ENCODE results near the gene HMGB1.
"Not testable (repeated sequence)": the region's sequence is repeated elsewhere in the genome, so short reads cannot be mapped to it uniquely, and the experiment has no call there.

Gene HMGB1

DNA sequence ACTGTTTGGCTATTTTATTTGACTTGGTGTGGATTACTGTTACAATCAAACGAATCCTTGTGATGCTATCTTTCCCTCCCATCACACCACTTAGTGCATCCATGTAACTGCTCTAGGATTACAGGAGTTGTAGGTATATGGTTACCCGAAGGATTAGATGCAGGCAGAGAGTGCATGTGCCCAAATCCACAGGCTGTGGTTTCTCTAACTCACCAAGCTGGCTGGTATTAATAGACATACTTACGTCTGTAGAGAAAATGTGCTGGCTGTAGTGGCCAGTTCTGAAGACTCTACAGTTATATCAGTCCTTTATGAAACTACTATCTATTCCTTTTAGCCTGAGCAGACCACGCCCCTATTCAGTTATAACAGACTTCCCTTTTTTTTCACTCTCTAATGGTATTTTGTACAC is 1.1 kb upstream of the HMGB1 start:
- DNase-seq (ENCODE audit: low read depth) = peak; percentile 14
- no peak overlapping the region for H3K4me3 ChIP-seq (ENCODE audit: control insufficient read depth, low read depth, low read length)
- TF ChIP-seq, protein P1, sequence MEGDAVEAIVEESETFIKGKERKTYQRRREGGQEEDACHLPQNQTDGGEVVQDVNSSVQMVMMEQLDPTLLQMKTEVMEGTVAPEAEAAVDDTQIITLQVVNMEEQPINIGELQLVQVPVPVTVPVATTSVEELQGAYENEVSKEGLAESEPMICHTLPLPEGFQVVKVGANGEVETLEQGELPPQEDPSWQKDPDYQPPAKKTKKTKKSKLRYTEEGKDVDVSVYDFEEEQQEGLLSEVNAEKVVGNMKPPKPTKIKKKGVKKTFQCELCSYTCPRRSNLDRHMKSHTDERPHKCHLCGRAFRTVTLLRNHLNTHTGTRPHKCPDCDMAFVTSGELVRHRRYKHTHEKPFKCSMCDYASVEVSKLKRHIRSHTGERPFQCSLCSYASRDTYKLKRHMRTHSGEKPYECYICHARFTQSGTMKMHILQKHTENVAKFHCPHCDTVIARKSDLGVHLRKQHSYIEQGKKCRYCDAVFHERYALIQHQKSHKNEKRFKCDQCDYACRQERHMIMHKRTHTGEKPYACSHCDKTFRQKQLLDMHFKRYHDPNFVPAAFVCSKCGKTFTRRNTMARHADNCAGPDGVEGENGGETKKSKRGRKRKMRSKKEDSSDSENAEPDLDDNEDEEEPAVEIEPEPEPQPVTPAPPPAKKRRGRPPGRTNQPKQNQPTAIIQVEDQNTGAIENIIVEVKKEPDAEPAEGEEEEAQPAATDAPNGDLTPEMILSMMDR (conservative IDR thresholded peaks at IDR 0.05; ENCODE audit: control insufficient read depth, insufficient read depth, low read depth, low read length) = no peak

DNA sequence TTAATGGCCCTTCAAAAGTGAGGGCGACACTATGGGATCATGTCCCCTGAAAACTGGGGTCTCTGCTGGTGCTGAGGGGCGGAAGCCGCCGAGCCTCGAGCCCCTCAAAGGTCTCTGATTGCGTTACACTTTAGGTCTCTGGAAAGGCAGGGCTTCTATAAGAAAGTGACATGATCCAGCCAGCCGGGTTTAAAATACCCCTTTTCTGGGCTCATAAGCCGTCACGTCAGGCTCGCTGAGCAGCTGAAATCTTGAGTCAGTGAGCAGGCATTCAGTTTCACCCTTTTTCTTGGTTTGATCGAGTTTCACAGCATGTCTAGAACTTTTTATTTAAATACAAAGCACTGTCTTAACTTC is 600 bp upstream of the HMGB1 start:
- TF ChIP-seq, protein P1 (conservative IDR thresholded peaks at IDR 0.05; ENCODE audit: control insufficient read depth, insufficient read depth, low read depth, low read length) = no peak
- peak; percentile 41 for DNase-seq (ENCODE audit: low read depth)
- H3K4me3 ChIP-seq (ENCODE audit: control insufficient read depth, low read depth, low read length) = peak overlapping the region; percentile 51

DNA sequence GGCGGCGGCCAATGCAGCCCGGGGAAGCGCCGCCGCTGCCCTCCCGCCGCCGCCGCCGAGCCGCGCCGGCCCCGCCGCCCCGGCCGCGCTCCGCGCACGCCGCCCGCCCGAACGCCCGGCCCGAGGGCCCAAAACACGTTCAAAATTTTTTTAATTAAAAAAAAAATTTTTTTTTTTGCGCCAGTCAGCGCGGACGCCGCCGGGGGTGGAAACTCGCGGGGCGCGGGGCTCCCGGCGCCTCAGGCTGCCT is 468 bp downstream of the HMGB1 start:
- H3K4me3 ChIP-seq (ENCODE audit: control insufficient read depth, low read depth, low read length) = peak overlapping the region; percentile 55
- TF ChIP-seq, protein P1 (conservative IDR thresholded peaks at IDR 0.05; ENCODE audit: control insufficient read depth, insufficient read depth, low read depth, low read length) = no peak
- DNase-seq (ENCODE audit: low read depth) = no peak

DNA sequence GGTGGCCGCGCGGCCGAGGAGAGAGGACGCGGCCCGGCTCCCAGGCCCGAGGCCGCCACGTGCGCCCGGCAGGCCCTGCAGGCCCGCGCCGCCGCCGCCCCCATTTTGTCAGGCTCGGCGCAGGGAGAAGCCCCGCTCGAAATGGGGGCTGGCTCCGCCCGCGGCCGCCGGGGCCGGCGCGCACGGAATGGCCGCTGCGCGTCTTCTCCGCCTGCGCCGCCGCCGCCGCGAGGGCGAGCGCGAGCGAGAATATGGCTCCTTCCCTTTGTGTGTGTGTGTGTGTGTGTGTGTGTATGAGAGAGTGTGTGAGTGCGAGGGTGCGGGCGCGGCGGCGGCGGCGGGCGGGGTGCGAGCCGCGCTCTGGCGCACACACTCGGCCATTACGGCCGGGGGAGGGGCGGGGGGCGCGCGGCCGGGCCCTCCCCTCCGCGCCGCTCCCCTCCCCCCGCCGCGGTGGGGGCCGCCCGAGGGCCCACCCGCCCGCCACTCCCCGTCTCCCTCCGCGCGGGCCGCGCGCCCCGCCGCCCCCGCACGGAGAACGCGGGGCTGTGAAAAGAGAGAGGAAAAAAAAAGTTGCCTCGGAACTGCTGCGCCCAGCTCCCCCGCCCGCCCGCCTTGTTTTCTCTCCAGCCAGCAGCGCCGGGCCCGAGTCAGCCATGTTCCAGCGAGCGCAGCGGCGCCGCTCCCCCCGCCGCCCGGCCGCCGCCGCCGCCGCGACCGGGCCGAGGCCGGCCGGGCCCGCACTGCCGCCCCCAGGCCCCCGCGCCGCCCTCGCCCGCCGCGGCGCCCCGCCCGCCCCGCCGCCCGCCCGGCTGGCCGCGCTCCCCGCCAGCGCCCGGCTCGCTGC is 1.0 kb downstream of the HMGB1 start:
- peak; percentile 68 for DNase-seq (ENCODE audit: low read depth)
- TF ChIP-seq, protein P1 (conservative IDR thresholded peaks at IDR 0.05; ENCODE audit: control insufficient read depth, insufficient read depth, low read depth, low read length) = no peak
- peak overlapping the region; percentile 75 for H3K4me3 ChIP-seq (ENCODE audit: control insufficient read depth, low read depth, low read length)

DNA sequence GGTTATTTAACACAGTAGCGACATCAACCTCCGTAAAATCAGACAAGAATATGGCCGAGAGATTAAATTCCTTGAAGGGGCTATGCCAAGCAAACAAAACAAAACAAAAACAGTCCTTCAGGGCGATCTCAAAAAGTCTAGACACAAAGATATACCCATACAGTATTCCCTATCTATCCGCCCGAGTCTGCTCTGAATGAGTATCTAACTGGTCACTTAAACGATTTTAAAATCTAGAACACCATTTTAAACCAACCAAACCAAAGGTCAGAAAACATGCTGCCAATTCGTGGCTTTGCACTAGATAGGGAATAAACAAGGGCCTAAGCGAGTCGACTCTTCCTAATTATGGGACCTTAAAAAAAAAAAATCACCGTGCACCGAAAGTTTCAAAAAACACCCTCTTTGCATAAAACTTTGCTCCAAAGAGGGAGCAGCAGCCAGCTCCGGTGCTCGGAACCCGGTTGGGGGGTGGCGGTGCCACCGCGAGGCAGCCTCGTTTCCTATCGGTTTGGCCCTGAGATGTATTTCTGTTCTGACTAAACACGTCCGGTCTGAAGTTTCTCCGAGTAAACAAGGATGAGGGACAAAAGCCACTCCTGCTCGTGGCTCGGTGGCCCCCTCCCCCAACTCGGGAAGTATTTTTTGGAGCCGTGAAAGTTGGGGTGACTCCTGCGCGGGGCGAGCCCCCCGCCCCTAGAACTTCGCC is 1.8 kb downstream of the HMGB1 start:
- peak overlapping the region; percentile 75 for H3K4me3 ChIP-seq (ENCODE audit: control insufficient read depth, low read depth, low read length)
- peak; percentile 73 for DNase-seq (ENCODE audit: low read depth)
- TF ChIP-seq, protein P1 (conservative IDR thresholded peaks at IDR 0.05; ENCODE audit: control insufficient read depth, insufficient read depth, low read depth, low read length) = no peak

DNA sequence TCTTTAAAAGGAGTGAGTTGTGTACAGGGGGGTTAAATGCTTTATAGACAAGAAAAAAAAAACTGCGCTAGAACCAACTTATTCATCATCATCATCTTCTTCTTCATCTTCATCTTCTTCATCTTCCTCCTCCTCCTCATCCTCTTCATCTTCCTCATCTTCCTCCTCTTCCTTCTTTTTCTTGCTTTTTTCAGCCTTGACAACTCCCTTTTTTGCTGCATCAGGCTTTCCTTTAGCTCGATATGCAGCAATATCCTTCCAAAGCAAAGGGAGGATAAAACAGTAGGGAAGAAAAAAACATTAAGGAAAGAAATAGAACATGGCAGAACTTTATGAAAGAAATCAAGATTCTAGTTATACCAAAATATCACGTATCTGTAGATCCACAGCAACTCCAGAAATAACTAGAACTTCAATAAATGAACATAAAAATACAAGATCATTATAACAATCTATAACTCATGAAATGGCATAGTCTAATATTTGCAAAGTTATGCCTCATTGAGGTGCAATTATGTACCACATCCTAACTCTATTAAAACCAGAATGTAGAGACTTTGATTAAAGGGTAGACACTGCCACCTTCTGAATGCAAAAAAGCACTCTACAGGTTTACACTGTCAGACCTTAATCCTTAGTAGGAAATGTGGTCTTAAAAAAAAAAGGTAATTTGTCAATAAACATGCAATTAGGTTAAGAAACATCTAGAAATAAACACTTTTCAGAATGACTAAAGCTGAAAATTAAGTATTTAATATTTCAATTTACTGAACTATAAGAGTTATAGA is 4.3 kb downstream of the HMGB1 start:
- TF ChIP-seq, protein P1 (conservative IDR thresholded peaks at IDR 0.05; ENCODE audit: control insufficient read depth, insufficient read depth, low read depth, low read length) = peak; percentile 46
- peak; percentile 63 for DNase-seq (ENCODE audit: low read depth)
- not testable (repeated sequence) for H3K4me3 ChIP-seq (ENCODE audit: control insufficient read depth, low read depth, low read length)

Measured in fibroblast of mammary gland (primary cell).